ACC112 (cell line): Measurements from ENCODE around the gene AACS.

ENCODE experiments used
- H2AFZ ChIP-seq: fragments of 200-600 bp; sonication (generic); one replicate; pipeline ENCODE4 v1.6.0; 2017; ENCODE audit warnings: antibody characterized with exemption, low read length; ENCODE audit not compliant: unreplicated experiment
- H3K27ac ChIP-seq: fragments of 200-600 bp; sonication (generic); 2 replicates; pipeline ENCODE4 v1.5.1; 2014; ENCODE audit warnings: low read depth, mild to moderate bottlenecking, antibody characterized with exemption, low read length, moderate library complexity
- H3K27me3 ChIP-seq: fragments of 200-600 bp; sonication (generic); 2 replicates; pipeline ENCODE4 v1.6.1; 2014; ENCODE audit warnings: mild to moderate bottlenecking, antibody characterized with exemption, low read length, moderate library complexity, mixed read lengths; ENCODE audit not compliant: insufficient read depth
- H3K36me3 ChIP-seq: fragments of 200-600 bp; sonication (generic); 2 replicates; pipeline ENCODE4 v1.6.1; 2016; ENCODE audit warnings: mild to moderate bottlenecking, antibody characterized with exemption, low read length, moderate library complexity, mixed read lengths; ENCODE audit not compliant: insufficient read depth
- H3K4me1 ChIP-seq: fragments of 200-600 bp; sonication (generic); one replicate; pipeline ENCODE4 v1.6.1; 2016; ENCODE audit warnings: low read length, mixed read lengths; ENCODE audit not compliant: insufficient read depth, unreplicated experiment, control insufficient read depth
- H3K4me3 ChIP-seq: fragments of 200-600 bp; sonication (generic); 2 replicates; pipeline ENCODE4 v1.5.1; 2014; ENCODE audit warnings: mild to moderate bottlenecking, low read depth, low read length
- H3K79me2 ChIP-seq: fragments of 200-600 bp; sonication (generic); one replicate; pipeline ENCODE4 v1.6.0; 2016; ENCODE audit warnings: low read length; ENCODE audit not compliant: control insufficient read depth, unreplicated experiment, insufficient read depth

AACS gene

DNA sequence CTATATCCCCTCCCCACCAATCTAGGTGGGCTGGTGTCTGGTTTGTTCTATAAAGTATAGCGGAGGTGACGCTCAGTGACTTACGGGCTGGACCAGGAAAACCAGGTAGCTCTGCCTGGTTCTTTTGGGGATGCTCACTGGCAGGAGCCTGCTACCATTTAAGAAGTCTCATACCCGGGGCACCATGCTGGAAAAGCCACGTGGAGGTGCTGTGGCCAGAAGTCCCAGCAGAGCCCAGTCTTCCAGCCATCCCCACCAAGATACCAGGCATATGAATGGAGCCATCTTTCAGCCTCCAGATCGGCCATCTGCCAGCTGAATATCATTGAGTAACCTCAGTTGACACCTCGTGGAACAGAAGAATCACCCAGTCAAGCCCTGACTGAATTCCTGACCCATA lies 87.2 kb downstream of the AACS start:
- H2AFZ ChIP-seq, result no peak overlapping the region
- H3K36me3 ChIP-seq, result no peaks in the 10 kb centered on the region
- H3K4me3 ChIP-seq, result no peak overlapping the region
- peaks cover 12% of the 10 kb centered on the region; the same call in 1 of the 2 replicates for H3K27me3 ChIP-seq
- H3K79me2 ChIP-seq, result no peaks in the 10 kb centered on the region
- no peak overlapping the region for H3K27ac ChIP-seq
- H3K4me1 ChIP-seq, result no peaks in the 10 kb centered on the region

DNA sequence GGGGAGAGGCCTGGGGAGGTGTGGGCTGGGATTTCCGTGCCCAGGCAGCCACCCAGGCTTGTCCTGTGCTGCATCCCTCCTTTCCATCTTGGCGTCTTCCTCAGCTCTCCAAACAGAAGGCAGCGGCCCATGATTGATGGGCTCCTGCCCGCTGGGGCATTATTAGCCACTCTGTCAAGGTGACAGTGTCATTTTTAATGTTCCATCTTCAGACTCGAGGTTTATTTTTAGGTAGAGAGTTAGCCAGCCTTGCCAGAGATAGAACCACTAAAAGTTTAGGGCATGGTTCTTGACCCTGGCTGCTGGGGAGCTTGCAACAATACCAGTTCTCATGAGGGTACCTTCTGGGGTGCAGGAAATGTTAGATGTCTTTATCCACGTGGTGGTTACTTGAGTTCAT lies 90.1 kb downstream of the AACS start:
- Histone ChIP-seq H3K27me3 (peaks cover 12% of the 10 kb centered on the region; the same call in 1 of the 2 replicates), H2AFZ (no peak overlapping the region), H3K4me3 (no peak overlapping the region), H3K79me2 (no peaks in the 10 kb centered on the region), H3K27ac (no peak overlapping the region), H3K36me3 (no peaks in the 10 kb centered on the region), H3K4me1 (no peaks in the 10 kb centered on the region)

DNA sequence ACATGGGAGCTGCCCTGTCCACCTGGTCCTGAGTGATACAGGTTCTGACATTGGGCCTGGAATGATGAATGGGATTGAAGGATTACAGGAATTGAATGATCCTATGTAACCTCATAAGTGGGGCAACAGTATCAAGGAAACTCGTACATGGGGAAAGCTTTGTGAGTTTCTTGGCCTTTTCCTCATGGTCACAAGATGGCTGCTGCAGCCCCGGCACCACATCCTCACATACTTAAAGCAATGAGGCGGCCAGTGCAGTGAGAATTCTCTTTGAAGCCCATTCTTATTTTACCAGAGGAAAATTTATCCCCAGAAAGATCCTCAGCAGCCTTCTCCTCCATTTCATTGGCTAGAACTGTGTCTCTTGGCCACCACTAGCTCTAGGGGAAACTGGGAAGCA lies 91.9 kb downstream of the AACS start:
- H3K4me1 ChIP-seq, result no peaks in the 10 kb centered on the region
- no peak overlapping the region for H3K4me3 ChIP-seq
- H2AFZ ChIP-seq, result no peak overlapping the region
- H3K36me3 ChIP-seq, result no peaks in the 10 kb centered on the region
- peaks cover 16% of the 10 kb centered on the region for H3K27me3 ChIP-seq
- H3K79me2 ChIP-seq, result no peaks in the 10 kb centered on the region
- H3K27ac ChIP-seq, result no peak overlapping the region

DNA sequence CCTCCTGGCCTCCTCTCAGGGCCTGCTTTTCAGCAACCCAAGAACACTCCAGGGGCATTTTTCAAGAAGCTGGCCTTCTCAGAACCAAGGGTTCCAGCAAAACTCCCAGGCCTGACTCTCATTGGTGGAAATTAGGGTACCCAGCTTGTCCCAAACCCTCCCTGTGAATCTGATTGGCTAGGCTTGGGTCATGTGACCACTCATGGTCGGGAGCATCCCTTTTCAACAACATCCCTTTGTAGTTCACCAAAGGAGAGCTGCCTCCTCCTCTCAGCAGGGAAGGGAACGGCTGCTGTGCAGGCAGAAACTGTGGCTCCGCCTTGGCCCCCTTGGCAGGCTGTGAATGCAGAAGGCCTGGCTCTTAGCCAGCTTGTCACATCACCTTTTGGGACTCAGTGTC lies 94.5 kb downstream of the AACS start:
- Histone ChIP-seq H3K27me3 (peaks cover 14% of the 10 kb centered on the region), H3K79me2 (no peaks in the 10 kb centered on the region), H3K4me3 (no peak overlapping the region), H2AFZ (no peak overlapping the region), H3K4me1 (no peaks in the 10 kb centered on the region), H3K36me3 (no peaks in the 10 kb centered on the region), H3K27ac (no peak overlapping the region)

DNA sequence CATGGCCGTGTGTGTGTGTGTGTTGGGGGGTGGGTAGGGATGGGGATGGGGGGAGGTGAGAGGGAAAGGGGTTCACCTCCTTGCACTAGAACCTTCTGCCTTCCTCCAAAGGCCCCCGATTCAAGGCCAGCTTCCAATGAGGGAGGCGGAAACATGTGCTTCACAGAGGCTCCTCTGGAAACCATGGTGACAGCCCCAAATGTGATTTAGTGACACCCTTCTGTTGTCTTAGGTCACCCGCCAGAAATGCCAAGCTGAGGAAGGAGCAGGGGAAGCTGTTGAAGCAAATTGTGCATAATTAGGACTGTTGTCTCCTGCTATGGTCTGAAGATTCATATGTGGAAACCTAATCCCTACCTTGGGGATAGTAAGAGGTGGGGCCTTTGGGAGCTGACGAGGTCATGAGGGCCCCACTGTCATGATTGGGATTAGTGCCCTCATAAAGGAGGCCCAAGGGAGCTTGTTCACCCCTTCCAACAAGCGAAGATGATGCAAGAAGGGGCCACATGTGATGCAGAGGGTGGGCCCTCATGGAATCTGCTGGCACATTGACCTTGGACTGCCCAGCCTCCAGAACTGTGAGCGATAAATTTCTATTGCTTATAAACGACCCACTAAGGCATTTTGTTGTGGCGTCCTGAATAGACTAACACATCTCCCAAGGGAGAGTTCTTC lies 95.2 kb downstream of the AACS start:
- Histone ChIP-seq H3K79me2 (no peaks in the 10 kb centered on the region), H3K27ac (no peak overlapping the region), H2AFZ (no peak overlapping the region), H3K4me1 (no peaks in the 10 kb centered on the region), H3K36me3 (no peaks in the 10 kb centered on the region), H3K4me3 (no peak overlapping the region), H3K27me3 (peaks cover 16% of the 10 kb centered on the region)

DNA sequence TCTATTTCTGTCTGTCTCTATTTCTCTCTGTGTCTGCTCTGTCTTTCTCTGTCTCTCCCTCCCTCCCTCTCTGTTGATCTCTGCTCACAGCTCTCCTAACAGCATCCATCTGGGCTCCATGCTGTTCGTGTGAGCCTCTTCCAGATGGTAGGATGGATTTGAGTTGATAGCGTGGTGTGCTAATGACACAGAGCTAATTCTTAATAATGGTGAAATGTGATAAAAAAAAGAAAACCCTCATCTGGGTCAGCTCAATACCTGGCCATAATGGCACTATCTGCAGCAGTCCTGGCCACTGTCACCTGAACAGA lies 96.4 kb downstream of the AACS start:
- H3K79me2 ChIP-seq, result no peaks in the 10 kb centered on the region
- H3K36me3 ChIP-seq, result no peaks in the 10 kb centered on the region
- peaks cover 11% of the 10 kb centered on the region for H3K27me3 ChIP-seq
- H3K27ac ChIP-seq, result no peak overlapping the region
- no peak overlapping the region for H2AFZ ChIP-seq
- H3K4me3 ChIP-seq, result no peak overlapping the region
- H3K4me1 ChIP-seq, result no peaks in the 10 kb centered on the region

DNA sequence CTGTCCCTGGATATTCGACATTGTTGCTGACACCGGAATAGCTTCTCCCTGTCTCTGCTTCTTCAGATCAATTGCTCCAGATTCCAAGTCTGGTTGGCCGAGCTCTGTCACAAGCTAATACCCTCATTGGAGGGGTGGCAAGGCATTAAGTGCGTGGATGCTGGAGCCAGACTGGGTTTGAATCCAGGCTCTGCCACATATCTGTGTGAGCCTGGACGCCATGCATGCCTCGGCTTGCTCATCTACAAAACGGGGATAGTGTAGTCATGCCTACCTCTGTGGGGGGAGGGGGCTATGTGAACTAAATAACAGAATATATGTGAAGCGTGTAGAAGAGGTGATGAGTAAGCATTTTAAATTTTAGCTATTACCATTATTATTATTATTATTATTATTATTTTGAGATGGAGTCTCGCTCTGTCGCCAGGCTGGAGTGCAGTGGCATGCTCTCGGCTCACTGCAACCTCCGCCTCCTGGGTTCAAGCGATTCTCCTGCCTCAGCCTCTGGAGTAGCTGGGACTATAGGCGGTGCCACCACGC lies 97.3 kb downstream of the AACS start:
- Histone ChIP-seq H3K4me3 (no peak overlapping the region), H3K27ac (no peak overlapping the region), H3K36me3 (no peaks in the 10 kb centered on the region), H3K4me1 (no peaks in the 10 kb centered on the region), H3K27me3 (peaks cover 11% of the 10 kb centered on the region), H2AFZ (no peak overlapping the region), H3K79me2 (no peaks in the 10 kb centered on the region)

DNA sequence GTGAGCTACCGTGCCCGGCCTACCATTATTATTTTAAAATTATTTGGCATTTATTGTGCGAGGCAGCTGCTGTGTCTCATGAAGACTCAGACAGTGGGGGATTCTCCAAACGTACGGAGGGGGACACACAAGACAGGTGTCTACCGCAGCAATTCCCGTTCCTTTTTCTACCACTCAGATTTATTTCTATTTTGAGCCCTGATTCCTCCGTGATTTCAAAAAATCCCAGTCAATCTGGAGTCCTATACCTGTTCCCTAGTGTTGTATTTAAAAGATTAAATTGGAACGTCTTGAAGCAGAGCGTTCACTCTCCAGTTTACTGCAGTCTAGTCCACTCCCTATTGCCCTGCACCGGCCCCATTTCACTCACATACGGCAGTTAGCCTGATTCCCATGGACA lies 97.9 kb downstream of the AACS start:
- Histone ChIP-seq H3K79me2 (no peaks in the 10 kb centered on the region), H3K27me3 (peaks cover 11% of the 10 kb centered on the region), H2AFZ (no peak overlapping the region), H3K27ac (no peak overlapping the region), H3K4me1 (no peaks in the 10 kb centered on the region), H3K4me3 (no peak overlapping the region), H3K36me3 (no peaks in the 10 kb centered on the region)

DNA sequence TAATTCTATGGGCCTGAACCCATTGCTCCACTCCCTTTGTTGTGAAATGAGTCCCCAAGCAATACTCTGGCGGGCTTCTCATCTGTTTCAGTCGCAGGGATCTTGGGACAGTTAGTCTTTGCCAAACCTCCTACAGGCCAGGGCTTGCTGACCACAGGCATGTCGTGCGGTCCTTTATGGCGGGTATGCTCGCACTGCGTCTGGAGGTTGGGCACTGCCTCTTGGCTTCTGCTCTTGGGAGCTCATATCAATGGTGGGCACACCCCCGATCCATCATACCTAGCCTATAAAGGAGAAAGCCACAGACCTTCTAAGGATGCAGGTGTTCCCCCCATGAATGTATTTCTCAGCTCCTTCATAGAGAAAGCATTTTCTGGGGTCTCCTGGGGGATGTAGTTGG lies 99.3 kb downstream of the AACS start:
- no peak overlapping the region for H3K27ac ChIP-seq
- H3K4me3 ChIP-seq, result no peak overlapping the region
- H3K79me2 ChIP-seq, result no peaks in the 10 kb centered on the region
- no peaks in the 10 kb centered on the region for H3K36me3 ChIP-seq
- H3K4me1 ChIP-seq, result no peaks in the 10 kb centered on the region
- peaks cover 20% of the 10 kb centered on the region for H3K27me3 ChIP-seq
- no peak overlapping the region for H2AFZ ChIP-seq

DNA sequence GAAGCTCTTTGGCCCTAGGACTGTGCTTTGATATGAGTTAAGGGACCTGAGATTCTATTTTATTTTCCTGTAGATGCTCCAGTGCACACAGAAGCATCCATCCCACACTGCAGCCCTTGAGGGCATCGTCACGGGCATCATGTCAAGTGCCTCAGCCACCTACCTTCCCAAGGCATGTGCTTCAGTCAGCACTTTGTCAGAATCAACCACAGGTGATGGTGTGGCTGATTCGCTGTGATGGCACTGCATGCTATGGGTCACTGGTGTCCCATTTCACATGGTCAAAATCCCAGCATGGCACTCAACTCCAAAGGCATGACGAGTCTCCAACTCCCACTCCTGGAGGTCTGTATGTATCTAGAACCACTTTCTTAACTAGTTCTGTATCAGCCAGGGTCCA lies 100.8 kb downstream of the AACS start:
- Histone ChIP-seq H3K4me3 (no peak overlapping the region), H3K27ac (no peak overlapping the region), H3K36me3 (no peaks in the 10 kb centered on the region), H3K4me1 (no peaks in the 10 kb centered on the region), H2AFZ (no peak overlapping the region), H3K79me2 (no peaks in the 10 kb centered on the region), H3K27me3 (peaks cover 30% of the 10 kb centered on the region)

DNA sequence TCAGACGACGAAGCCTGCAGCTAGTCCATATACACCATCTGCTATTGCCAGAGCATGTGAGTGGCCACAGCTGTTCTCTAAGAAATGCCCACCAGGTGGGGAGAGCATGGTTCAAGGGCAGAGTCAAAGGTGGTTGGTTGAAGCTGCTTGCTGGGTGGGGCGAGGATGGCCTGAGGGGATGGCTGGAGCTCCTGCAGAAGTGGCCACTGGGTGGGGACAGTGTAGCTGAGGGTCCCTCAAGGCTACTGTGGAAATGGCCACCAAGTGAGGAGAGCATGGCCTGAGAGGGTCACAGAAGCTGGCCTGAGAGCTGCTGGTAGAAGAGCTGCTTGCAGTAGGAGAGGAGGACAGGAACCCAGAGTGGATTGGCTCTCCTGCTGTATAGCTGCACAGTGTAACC lies 102.4 kb downstream of the AACS start:
- Histone ChIP-seq H3K4me3 (no peak overlapping the region), H3K36me3 (no peaks in the 10 kb centered on the region), H3K27me3 (peaks cover 36% of the 10 kb centered on the region), H3K27ac (no peak overlapping the region), H3K4me1 (no peaks in the 10 kb centered on the region), H3K79me2 (no peaks in the 10 kb centered on the region), H2AFZ (no peak overlapping the region)
